HG03139 (cell line): Measurements from ENCODE around the gene BIRC7.

Experiments
- ATAC-seq: cut with Tn5 transposase; IDR thresholded peaks from one replicate; pipeline ENCODE4 v1.9.1; 2021; ENCODE audit not compliant: unreplicated experiment

The BIRC7 gene

DNA sequence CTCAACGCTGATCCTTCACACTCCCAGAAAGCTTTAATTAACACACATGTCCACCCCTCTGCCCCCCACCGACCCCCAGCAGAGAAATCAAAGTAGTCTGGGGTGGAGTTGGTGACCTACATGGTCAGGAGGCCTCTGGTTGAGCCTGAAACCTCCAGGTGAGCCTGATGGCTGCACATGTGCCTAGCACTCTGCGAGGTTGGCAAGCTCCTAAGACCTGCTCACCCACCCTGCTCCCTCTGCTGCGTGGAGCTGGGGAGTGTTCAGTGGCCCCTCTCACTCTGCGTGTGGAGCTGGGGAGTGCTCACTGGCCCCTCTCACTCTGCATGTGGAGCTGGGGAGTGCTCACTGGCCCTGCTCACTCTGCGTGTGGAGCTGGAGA is 11.9 kb upstream of the BIRC7 start:
- no peak for ATAC-seq

DNA sequence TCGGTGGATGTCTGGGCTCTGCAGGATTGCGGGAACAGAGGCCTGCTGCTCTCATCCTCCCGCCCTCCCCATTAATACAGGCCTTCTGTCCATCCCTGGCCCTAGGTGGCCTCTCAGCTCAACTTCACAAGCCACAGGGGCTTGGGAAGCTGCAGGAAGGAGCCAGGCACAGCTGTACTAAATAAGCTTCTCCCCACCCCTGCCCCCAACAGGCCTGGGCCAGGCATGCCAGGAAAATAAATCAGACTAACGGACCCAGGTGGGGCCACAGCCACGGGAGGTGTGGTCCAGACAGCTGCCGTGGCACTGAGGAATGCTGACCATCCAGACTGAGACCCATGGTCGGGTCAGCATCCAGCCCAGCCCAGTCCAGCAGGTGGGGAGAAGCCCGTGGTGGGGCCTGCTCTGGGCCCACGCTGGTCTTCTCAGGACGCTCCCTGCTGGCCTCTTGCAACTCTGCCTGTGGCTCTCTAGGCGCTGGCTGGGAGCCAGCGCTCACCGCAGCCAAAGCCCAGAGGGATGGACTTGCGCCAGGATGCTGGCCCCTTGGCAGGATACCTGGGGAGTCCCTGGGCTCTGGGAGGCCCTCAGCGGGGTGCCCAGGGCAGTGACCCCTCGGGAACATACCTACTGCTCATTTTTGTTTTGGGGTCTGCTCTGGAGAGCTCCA is 11.2 kb upstream of the BIRC7 start:
- ATAC-seq: no peak

DNA sequence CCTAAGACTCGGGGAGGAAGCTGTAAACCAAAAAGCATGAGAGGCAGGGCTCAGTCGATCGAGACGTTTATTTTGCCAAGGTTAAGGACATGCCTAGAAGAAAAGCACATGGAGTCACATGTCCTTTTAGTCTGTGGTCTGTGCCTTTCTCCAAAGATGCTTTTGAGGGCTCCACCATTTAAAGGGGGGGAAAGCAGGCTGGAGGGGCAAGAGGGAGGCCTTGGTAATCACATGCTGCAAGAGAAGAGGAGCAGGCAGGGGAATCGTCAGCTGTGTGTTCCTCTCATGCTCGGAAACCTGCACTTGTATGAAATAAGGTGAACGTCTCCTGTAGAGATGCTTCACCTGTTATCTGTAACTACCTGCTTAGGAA is 10.6 kb upstream of the BIRC7 start:
- no peak for ATAC-seq

DNA sequence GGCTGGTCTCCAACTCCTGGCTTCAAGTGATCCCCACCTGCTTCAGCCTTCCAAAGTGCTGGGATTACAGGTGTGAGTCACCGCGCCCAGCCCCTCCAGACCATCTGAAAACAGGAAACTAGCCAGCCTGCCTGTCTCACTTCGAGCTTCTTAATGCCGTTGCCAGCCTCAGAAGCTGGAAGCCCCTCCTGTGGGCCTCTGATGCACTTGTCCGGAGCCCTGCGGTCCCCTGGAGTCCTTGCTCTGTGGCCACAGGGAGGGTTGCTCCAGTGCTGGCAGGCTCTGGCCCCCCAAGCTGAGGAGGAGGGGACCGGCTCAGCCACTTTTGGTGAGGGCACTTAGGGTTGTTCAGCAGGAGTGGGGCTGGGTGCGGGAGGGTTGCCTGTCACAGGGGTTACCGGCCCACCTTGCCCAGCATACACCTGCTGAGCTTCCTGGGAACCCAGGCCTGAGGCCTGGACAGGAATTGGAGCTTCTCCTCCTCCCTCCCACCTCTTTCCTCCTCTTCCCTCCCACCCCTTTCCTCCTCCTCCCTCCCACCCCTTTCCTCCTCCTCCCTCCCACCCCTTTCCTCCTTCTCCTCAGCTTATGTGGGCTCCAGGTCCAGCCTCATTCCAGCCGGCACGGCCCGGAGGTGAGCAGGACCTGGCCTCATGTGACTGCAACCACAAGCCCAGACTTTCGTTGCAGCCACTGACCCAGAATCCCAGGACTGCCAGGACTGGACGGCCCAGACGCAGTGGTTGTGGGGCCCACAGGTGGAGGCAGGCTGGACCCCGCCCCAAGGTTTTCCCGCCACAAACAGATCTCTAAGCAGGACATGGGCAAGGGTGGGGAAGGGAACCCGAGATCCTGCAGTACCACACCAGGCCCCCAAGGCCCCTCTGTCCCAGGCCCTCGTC is 9.4 kb upstream of the BIRC7 start:
- no peak for ATAC-seq

DNA sequence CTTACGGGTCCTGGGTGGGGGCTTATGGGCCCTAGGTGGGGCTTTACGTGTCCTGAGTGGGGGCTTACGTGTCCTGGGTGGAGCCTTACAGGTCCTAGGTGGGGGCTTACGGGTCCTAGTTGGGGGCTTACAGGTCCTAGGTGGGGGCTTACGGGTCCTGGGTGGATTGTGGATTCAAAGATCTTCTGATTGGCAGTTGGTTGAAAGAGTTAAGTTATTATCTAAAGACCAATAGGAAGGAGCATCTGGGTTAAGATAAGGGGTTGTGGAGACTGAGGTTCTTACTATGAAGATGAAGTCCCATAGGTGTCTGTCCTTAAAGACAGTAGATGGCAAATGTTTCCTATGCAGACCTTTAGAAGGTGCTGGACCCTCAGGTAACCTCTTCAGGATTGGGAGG is 8.4 kb upstream of the BIRC7 start:
- no peak for ATAC-seq

DNA sequence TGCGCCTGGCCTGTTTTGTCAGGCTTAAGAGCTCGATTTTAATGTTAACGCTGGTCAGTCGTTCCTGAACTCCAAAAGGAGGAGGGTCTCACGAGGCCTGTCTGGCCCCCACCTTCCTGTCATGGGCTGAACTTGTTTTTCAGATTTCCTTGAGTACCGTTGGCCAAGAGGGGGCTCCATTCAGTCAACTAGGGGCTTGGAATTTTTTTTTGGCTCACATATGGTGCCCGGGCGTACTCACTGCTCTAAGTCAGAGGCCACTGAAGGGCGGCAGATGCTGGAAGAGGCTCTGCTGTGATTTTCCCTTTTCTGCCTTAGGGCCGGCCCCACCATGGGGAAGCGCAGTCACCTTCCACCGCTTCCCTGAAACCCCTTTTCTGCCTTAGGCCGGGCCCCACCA is 6.9 kb upstream of the BIRC7 start:
- no peak for ATAC-seq

DNA sequence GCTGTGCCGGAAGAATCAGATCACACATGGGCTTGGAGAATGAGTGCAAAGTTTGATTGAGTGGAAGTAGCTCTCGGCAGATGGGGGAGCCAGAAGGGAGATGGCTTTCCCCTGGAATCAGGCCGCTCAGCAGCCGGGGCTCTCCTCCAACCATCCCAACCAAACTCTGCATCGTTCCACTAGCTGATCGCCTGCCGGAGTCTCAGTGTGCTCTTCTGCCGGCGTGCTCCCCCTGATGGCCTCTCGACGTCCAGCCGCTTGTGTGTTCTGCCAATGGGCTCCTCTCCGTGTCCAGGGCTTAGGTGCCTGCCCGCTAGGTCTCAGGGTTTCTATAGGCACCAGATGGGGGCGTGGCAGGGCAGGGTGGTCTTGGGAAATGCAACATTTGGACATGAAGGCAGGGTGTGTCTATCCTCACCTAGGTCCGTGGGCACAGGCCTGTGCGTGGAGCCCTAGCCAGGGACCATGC is 4.9 kb upstream of the BIRC7 start:
- no peak for ATAC-seq

DNA sequence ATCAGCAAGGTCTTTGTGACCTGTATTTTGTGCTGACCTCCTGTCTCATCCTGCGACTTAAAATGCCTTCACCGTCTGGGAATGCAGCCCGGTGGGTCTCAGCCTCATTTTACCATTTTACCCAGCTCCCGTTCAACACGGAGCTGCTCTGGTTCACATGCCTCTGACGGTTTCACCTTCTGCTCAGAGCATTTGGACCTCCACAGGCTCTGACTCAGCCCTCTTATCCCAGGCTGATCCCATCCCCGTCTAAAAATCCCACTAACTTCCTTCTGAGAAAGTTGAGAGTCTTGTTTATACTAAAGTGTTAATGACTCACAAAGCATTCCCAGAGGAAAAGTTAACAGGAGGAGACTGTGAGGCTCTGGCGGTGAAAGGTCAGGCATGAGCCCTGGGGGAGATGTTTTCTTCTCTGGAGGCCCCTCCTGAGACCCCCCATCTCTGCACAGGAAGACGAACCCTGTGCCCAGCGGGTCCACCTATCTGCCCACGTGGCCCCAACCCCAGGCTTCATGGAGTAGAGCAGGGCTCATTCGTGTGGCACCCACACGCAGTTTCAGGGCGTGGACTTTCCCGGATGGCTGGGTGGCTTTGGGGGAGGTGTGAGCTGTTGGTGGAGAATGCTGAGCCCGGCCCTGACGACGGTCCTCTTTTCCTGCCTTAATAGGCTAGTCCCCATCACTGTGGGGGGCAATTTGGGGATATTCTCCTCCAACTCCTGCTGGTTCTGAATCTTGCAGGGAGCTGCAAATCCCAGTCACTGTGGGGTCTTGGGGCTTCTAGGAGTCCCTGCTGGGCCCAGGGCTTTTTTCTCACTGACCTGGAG is 3.3 kb upstream of the BIRC7 start:
- no peak for ATAC-seq

DNA sequence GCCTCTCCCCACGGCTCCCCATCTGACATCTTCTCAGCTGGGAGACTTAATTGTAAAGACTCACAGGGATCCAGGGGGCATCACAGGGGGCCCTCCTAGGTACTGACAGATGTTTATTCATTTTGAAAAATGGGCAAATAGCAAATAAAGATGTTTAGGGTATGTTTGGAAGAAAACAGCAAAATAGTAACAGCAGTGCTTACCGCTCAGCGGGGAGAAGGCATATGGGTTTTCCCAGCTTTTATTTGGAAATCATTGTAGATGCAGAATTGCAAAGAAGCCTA is 2.7 kb upstream of the BIRC7 start:
- no peak for ATAC-seq

DNA sequence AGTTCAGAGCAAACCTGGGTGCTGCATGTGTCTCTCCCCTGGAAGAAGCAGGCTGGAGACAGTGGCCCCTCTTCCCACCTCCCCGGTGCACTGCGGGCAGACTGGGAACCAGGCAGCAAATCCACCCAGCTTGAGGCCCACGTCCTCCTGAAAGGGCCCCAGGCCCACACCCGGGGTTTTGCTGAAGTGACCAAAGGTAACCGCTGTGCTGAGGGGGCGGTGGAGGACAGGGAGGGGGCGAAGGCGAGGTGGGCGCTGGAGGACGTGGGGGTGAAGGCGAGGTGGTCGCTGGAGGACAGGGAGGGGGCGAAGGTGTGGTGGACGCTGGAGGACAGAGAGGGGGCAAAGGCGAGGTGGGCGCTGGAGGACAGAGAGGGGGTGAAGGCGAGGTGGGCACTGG is 1.8 kb upstream of the BIRC7 start:
- no peak for ATAC-seq

DNA sequence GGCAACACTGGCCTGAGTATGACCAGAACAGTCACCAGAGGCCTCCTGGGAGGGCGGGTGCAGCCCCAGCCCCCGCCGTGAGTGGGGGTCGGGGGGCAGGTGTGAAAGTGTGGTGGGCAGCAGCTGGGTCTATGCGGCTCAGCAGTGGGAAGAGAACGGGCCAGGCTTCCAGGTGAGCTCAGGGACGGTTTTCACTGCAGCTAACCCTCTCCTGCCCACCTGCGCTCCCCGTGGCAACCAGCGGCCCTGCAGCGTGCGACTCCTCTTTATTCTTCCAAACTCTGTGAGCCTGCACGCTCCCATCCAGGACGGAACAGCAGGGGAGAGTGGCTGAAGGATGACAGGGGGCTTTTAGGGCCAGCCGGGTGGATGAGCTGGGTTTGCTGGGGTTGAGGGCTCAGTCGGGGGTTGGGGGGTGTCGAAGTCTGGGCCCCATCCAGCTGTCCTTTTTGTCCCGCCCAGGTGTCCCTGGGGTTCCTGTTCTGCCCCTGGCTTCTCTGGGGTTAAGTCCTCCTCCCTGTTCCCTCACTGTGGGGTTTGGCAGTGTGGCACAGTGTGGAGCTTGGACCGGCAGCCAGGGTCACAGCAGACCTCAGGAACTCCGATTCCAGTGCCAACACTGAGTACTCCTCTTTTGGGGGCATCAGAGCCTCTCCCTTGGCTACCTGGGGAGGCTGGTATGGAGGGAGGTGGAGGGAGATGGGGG is 859 bp upstream of the BIRC7 start:
- no peak for ATAC-seq

DNA sequence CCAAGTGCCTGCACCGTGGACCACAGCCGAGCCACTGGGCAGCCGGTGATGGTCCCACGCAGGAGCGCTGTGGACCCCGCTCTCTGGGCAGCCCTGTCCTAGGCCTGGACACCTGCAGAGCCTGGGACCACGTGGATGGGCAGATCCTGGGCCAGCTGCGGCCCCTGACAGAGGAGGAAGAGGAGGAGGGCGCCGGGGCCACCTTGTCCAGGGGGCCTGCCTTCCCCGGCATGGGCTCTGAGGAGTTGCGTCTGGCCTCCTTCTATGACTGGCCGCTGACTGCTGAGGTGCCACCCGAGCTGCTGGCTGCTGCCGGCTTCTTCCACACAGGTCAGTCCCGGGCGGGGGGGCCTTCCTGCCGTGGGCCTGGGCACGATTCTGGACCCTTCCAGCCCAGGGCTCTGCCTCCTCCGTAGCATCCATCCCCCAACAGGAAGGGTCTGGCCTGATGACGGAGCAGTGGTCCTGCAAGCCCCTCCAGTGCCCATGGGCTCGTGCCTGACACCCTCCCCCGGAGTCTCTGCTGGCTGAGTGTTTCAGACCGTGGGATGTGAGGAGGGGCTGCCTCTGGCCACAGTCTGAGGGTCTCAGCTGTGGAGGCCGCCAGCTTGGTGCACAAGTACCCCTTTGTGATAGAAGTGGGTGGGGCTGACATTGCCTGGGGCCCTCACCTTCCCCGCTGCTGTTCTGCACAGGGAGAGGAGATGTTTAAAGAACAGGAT is 572 bp downstream of the BIRC7 start:
- ATAC-seq: no peak

DNA sequence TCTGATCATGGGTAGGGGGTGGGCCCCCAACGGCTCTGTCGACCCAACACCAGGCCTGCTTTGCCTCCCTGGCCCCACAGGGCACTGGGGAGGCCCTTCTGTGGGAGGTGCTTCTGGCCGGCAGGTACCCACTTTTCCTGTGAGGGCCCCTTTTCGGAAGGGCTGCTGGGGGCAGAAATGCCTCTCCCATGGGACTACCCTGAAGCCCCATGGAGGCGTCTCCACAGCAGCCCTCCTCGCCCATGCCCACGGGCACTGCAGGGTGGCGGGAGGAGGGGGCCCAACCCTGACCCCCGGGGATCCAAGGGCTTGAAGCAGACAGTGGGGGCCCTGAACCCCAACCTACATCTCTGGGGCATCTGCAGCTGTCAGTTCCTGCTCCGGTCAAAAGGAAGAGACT is 2.3 kb downstream of the BIRC7 start:
- no peak for ATAC-seq

DNA sequence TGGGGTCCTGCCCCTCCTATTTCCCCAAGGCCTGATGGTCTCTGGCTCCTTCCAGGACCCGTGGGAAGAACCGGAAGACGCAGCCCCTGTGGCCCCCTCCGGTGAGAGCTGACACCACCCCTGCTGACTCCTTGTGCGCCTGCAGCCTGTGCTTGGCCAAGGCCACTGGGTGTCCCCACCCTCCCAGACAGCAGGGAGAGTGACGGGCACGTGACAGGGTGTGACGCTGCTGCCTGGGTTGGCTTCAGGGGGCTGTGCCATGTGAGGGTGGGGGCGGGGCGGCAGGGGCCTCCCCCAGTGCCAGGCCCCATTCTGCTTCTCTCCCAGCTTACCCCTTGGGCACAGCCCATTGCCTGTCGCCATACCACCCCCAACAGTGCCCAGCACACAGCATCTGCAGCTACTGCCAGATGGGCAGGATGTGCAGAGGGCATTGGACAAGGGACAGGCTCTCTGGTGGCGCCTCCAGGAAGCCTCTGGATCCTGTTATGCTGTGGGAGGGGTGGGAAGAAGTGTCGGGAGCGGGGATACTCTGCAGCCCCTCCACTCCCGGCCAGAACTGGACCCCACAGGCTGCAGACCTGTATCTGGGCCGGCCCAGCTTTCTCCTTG is 2.9 kb downstream of the BIRC7 start:
- ATAC-seq: no peak

DNA sequence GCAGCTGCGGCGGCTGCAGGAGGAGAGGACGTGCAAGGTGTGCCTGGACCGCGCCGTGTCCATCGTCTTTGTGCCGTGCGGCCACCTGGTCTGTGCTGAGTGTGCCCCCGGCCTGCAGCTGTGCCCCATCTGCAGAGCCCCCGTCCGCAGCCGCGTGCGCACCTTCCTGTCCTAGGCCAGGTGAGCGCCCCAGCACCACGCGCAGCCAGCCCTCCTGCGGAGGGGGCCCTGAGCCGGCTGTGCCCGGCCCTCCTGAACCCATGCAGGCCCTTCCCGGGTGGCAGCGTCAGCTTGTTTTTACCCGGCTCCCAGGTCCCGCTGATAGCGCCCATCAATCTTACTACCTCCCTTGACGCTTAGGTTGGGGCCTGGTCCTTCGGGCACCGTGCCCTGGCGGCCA is 3.7 kb downstream of the BIRC7 start:
- ATAC-seq: no peak

DNA sequence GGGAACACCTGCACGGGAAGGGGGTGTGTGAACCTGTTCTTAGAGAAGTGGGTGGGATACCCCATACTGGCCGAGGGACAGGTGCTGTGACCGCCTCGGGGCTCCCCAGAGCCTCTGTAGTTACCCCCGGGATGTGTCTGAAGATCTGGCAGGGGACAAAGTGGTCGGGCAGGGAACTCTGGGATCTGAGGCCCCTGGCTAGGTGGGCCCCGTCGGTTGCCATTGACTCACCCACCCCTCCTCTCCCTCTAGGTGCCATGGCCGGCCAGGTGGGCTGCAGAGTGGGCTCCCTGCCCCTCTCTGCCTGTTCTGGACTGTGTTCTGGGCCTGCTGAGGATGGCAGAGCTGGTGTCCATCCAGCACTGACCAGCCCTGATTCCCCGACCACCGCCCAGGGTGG is 4.3 kb downstream of the BIRC7 start:
- ATAC-seq: no peak

DNA sequence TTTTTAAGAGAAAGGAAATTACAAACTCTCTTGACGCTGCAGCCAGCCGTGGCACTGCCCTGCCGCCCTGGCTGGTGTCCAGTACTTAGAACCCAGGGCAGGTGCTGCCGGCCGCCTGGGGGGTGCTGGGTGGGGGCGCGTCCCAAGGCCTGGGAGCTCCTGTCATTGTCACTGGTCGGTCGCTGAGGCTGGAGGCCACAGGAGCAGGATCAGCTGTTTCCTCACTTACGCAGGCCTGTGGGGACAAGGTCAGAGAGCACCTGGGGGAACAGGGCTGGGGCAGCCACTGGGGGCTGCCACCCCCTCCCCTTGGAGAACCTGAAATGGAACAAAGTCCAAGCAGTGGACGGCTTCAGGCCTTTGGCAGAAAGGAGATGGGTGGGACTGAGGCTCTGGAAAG is 5.6 kb downstream of the BIRC7 start:
- ATAC-seq: no peak

DNA sequence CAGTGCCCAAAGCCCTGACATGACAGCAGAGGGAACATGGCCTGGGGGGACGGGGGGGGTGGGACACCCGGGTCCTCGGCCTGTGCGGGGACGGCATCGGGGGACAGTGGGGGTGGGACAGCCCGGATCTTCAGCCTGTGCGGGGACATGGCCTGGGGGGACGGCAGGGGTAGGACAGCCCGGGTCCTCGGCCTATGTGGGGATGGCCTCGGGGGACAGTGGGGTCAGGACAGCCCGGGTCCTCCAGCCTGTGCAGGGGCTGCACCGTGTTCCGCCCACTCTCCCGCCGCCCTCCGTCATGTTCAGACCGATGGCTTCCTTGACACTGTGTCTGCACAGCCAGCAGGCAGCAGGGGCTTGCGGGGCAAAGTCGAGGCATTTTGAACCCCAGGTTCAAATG is 7.0 kb downstream of the BIRC7 start:
- ATAC-seq: no peak

DNA sequence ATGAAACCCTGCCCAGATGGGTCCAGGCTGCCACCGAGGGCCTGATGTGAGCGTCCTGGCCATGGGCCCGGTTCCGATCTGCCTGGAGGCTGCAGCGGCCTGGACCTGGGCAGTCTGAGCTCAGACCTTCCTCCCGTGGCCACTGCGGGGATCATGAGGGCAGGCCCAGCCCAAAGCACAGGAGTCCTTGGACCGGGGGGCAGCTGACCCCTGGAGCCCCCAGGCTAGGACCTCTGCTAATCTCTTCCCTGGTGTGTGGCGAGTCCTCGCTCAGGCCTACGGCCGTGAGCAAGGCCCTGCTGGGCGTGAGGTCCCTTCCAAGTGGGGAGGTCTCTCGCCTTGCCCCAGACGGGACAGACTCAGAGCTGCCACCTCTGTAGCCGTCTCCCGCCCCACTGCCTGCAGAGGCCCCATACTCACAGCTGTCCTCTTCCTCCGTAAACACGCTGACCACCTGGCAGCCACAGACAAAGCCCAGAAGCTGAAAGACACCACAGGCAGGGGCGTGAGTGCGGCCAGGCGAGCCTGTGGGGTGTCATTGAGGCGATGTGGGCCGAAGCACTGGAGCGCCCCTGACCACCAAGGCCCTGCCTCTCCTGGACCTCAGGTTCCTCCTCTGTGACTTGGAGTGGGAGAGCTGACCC is 8.0 kb downstream of the BIRC7 start:
- ATAC-seq: no peak

DNA sequence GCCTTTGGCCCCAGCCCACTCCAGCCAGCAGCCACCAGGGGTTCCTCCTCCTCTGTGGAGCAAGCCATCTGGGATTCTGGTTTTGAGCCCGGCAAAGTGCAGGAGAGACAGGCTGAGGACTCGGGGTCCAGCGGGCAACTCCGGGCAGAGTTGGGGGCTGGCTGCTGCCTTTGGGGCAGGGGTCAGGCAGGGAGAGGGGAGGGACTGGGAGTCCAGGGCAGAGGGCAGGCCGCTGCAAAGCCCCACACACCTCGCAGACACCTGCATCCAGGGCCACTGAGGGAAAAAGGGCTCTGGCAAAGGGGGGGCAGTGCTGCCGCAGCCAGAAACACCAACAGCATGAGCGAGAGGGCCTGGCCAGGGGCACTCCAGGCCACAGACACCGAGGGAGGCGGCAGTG is 8.8 kb downstream of the BIRC7 start:
- no peak for ATAC-seq
